HG03108 (cell line): ENCODE data around the gene CETN1.
A peak's percentile ranks its signal among the peaks of the same experiment; 100 is the strongest.

Experiments used
- ATAC-seq: cut with Tn5 transposase; IDR thresholded peaks from one replicate; pipeline ENCODE4 v1.9.1; 2021; ENCODE audit warnings: moderate library complexity; ENCODE audit not compliant: unreplicated experiment

CETN1 gene

GRCh38 chr18:580154-580553, at the start of gene CETN1:
Gene CETN1 (plus strand): TSS chr18:580380. CDS start chr18:580409, 29 bp downstream.
- no peak for ATAC-seq

GRCh38 chr18:532018-532417, 48.2 kb upstream of the CETN1 start:
- ATAC-seq = no peak

- ATAC-seq = no peak
These were observed 47.5 kb upstream of the CETN1 start for GRCh38 chr18:532632-533031.

- no peak for ATAC-seq
These were observed 46.1 kb upstream of the CETN1 start for GRCh38 chr18:533995-534601.

- no peak for ATAC-seq
These were observed 36.6 kb upstream of the CETN1 start for GRCh38 chr18:543447-544078.

- ATAC-seq = no peak
These were observed 30.2 kb upstream of the CETN1 start for GRCh38 chr18:549967-550366.

- ATAC-seq = peak; percentile 96
These were observed 28.6 kb upstream of the CETN1 start for GRCh38 chr18:551404-552061.

- no peak for ATAC-seq
These were observed 24.3 kb upstream of the CETN1 start for GRCh38 chr18:555705-556457.

GRCh38 chr18:564708-565561, 15.2 kb upstream of the CETN1 start:
- no peak for ATAC-seq

GRCh38 chr18:565562-566061, 14.6 kb upstream of the CETN1 start:
- ATAC-seq = no peak

- ATAC-seq = no peak
These were observed 13.1 kb upstream of the CETN1 start for GRCh38 chr18:567122-567521.

GRCh38 chr18:568731-569130, 11.4 kb upstream of the CETN1 start:
- ATAC-seq = no peak

- ATAC-seq = no peak
These were observed 9.9 kb upstream of the CETN1 start for GRCh38 chr18:570256-570655.

- no peak for ATAC-seq
These were observed 9.5 kb upstream of the CETN1 start for GRCh38 chr18:570697-571096.

- ATAC-seq = no peak
These were observed 7.9 kb upstream of the CETN1 start for GRCh38 chr18:572091-572830.

GRCh38 chr18:572831-573289, 7.3 kb upstream of the CETN1 start:
- ATAC-seq = no peak

- ATAC-seq = no peak
These were observed 6.8 kb upstream of the CETN1 start for GRCh38 chr18:573385-573784.

- no peak for ATAC-seq
These were observed 5.9 kb upstream of the CETN1 start for GRCh38 chr18:574149-574860.
